CD14-positive monocyte (primary cell): ENCODE results near the gene GTF2H1. TPM values are rescaled to one million over a fixed set of nuclear protein-coding genes. Genes with fewer than 3 reads are reported as not detected.
A peak's percentile ranks its signal among the peaks of the same experiment; 100 is the strongest.

Source experiments
- DNase-seq, 3 donors: peaks; one replicate each; pipeline ENCODE4 v3.0.0-alpha.2; 2011 to 2022
- H2AFZ ChIP-seq: 2 replicates; pipeline ENCODE4 v1.6.0; 2012; ENCODE audit warnings: mild to moderate bottlenecking, low read depth, low read length, inconsistent platforms; ENCODE audit not compliant: insufficient read depth, poor library complexity, severe bottlenecking
- H3K27ac ChIP-seq, 2 donors: 1 replicate in 1 of 2; 2 replicates in 1 of 2; pipeline ENCODE4 v1.5.1; 2012 to 2013; ENCODE audit warnings: low read length in 2 of 2, control low read depth in 1 of 2, inconsistent platforms in 1 of 2, low read depth in 1 of 2, mild to moderate bottlenecking in 1 of 2
- H3K27me3 ChIP-seq, 2 donors: one replicate each; pipeline versions ENCODE4 v1.6.0 to v1.6.1; 2011 to 2013; ENCODE audit warnings: low read length in 2 of 2; ENCODE audit not compliant: control insufficient read depth in 2 of 2, insufficient read depth in 2 of 2
- H3K36me3 ChIP-seq, 2 donors: replicated peaks in 1 of 2; 1 replicate in 1 of 2; 2 replicates in 1 of 2; pipeline versions ENCODE4 v1.5.1 to v1.6.1; 2012 to 2013; ENCODE audit warnings: low read length in 2 of 2, control low read depth in 1 of 2, inconsistent platforms in 1 of 2, mild to moderate bottlenecking in 1 of 2; ENCODE audit not compliant: insufficient read depth in 2 of 2, control insufficient read depth in 1 of 2
- H3K4me1 ChIP-seq, 2 donors: 1 replicate in 1 of 2; 2 replicates in 1 of 2; pipeline versions ENCODE4 v1.5.1 to v1.6.1; 2012 to 2013; ENCODE audit warnings: low read length in 2 of 2, control low read depth in 1 of 2, inconsistent platforms in 1 of 2, mild to moderate bottlenecking in 1 of 2, moderate library complexity in 1 of 2; ENCODE audit not compliant: insufficient read depth in 2 of 2, control insufficient read depth in 1 of 2
- H3K4me2 ChIP-seq: replicated peaks from 2 replicates; pipeline ENCODE3; 2012; ENCODE audit warnings: low read length, moderate library complexity, mild to moderate bottlenecking; ENCODE audit not compliant: poor library complexity, severe bottlenecking; ENCODE audit errors: extremely low read depth
- H3K4me3 ChIP-seq, 3 experiments: fragments of 200-600 bp in 1 of 3; sonication (generic) in 1 of 3; replicated peaks in 1 of 3; 1 replicate in 2 of 3; 2 replicates in 1 of 3; pipeline ENCODE4 v1.5.1; 2011 to 2013; ENCODE audit warnings: low read length in 3 of 3, mild to moderate bottlenecking in 3 of 3, control low read depth in 2 of 3, low read depth in 2 of 3, inconsistent platforms in 1 of 3, moderate library complexity in 1 of 3
- H3K79me2 ChIP-seq: 2 replicates; pipeline ENCODE4 v1.6.0; 2012; ENCODE audit warnings: mild to moderate bottlenecking, control low read depth, inconsistent platforms, low read length, moderate library complexity; ENCODE audit not compliant: insufficient read depth
- H3K9ac ChIP-seq: 2 replicates; pipeline ENCODE4 v1.6.0; 2017; ENCODE audit warnings: low read length, mild to moderate bottlenecking; ENCODE audit not compliant: insufficient read depth, poor library complexity, severe bottlenecking
- H3K9me3 ChIP-seq, 2 donors: replicated peaks in 1 of 2; 1 replicate in 1 of 2; 2 replicates in 1 of 2; pipeline versions ENCODE4 v1.5.1 to v1.6.1; 2012 to 2013; ENCODE audit warnings: low read length in 2 of 2, control low read depth in 1 of 2; ENCODE audit not compliant: control insufficient read depth in 1 of 2, insufficient read depth in 1 of 2
- H4K20me1 ChIP-seq: 2 replicates; pipeline ENCODE4 v1.6.0; 2012; ENCODE audit warnings: mild to moderate bottlenecking, low read length, control low read depth, moderate library complexity; ENCODE audit not compliant: insufficient read depth
- H3K27ac Mint-ChIP-seq, 7 donors: one replicate each; pipeline ENCODE4 v1.8.0; 2020; ENCODE audit warnings: mild to moderate bottlenecking in 7 of 7, mixed read lengths in 7 of 7, moderate library complexity in 6 of 7, inconsistent platforms in 2 of 7
- H3K27me3 Mint-ChIP-seq, 3 donors: one replicate each; pipeline ENCODE4 v1.8.0; 2021 to 2022; ENCODE audit warnings: low read depth in 3 of 3, mild to moderate bottlenecking in 3 of 3, mixed read lengths in 3 of 3, moderate library complexity in 3 of 3, inconsistent platforms in 1 of 3
- H3K36me3 Mint-ChIP-seq, 2 donors: one replicate each; pipeline ENCODE4 v1.8.0; 2020; ENCODE audit warnings: mixed read lengths in 2 of 2, inconsistent platforms in 1 of 2, mild to moderate bottlenecking in 1 of 2
- H3K4me1 Mint-ChIP-seq: one replicate; pipeline ENCODE4 v1.8.0; 2020; ENCODE audit warnings: mild to moderate bottlenecking, mixed read lengths
- H3K4me3 Mint-ChIP-seq, 2 donors: one replicate each; pipeline ENCODE4 v1.8.0; 2020; ENCODE audit warnings: mild to moderate bottlenecking in 2 of 2, mixed read lengths in 2 of 2, moderate library complexity in 1 of 2
- H3K9me3 Mint-ChIP-seq, 7 donors: one replicate each; pipeline ENCODE4 v1.8.0; 2020 to 2022; ENCODE audit warnings: mixed read lengths in 7 of 7, mild to moderate bottlenecking in 6 of 7, moderate library complexity in 6 of 7, inconsistent platforms in 2 of 7
- CTCF ChIP-seq: fragments of 200-600 bp; IDR thresholded peaks from one replicate; pipeline ENCODE4 v1.8.0; 2022; ENCODE audit warnings: antibody characterized with exemption, mild to moderate bottlenecking
- WGBS: methylation state at CpG from one replicate; pipeline ENCODE4 v1.1.5; 2013; ENCODE audit warnings: missing lambda C conversion rate; ENCODE audit not compliant: insufficient coverage; 5-methylcytosine and 5-hydroxymethylcytosine counted together
- intact Hi-C, 2 donors: fragments of 100-400 bp; cut with micrococcal nuclease; formaldehyde crosslinking; loops; one replicate each; pipeline versions ENCODE4 v1.15.0 to v1.15.1; 2023
- polyA plus RNA-seq, 3 donors: library from polyadenylated mRNA; depleted of rRNA in 1 of 3; unstranded in 2 of 3; stranded (reverse) in 1 of 3; fragments of 300-500 nt in 2 of 3; fragments of >200 nt in 1 of 3; fragmentation: Illumina TruSeq in 2 of 3; gene quantifications; 1 replicate in 2 of 3; 2 replicates in 1 of 3; pipeline ENCODE4 v1.2.3, GENCODE V29; 2012 to 2021

GTF2H1 gene
- polyA plus RNA-seq, 3 donors = 23.0 to 26.6 (median 26.2) TPM

GRCh38 chr11:18307461-18308139 is 14.8 kb upstream of the GTF2H1 start:
- no CpG with 5 or more reads among the region's 2 CpGs for WGBS
- no peak overlapping the region for H3K4me2 ChIP-seq
- peaks cover 64 to 84% of the 10 kb centered on the region in 2 donors for H3K36me3 Mint-ChIP-seq

GRCh38 chr11:18308242-18308641 is 14.1 kb upstream of the GTF2H1 start:
- Histone ChIP-seq H2AFZ (no peak overlapping the region), H3K4me1 (peaks cover 18 to 28% of the 10 kb centered on the region in 2 donors), H4K20me1 (no peaks in the 10 kb centered on the region), H3K9me3 (no peaks in the 10 kb centered on the region), H3K36me3 (peaks cover 71 to 79% of the 10 kb centered on the region in 2 donors), H3K27me3 (no peaks in the 10 kb centered on the region), H3K4me3 (no peak overlapping the region), H3K9ac (no peak overlapping the region), H3K79me2 (peaks cover 15% of the 10 kb centered on the region), H3K27ac (peak overlapping the region in 1 of 2 donors; percentile 21), H3K4me2 (no peak overlapping the region)
- no peak for TF ChIP-seq CTCF
- peaks cover 18% of the 10 kb centered on the region for H3K4me1 Mint-ChIP-seq
- peaks cover 0 to 2% (median 0%) of the 10 kb centered on the region in 7 donors for H3K9me3 Mint-ChIP-seq
- H3K36me3 Mint-ChIP-seq = peaks cover 62 to 78% of the 10 kb centered on the region in 2 donors
- no peak overlapping the region for H3K4me3 Mint-ChIP-seq
- H3K27me3 Mint-ChIP-seq = no peaks in the 10 kb centered on the region
- DNase-seq = no peak
- 100% methylated on average over 2 of the region's 2 CpGs for WGBS
- intact Hi-C loops = no loop called here
- peak overlapping the region in 2 of 7 donors; percentile 10 to 60 for H3K27ac Mint-ChIP-seq

More at GRCh38 chr11:18307461-18308139, 14.8 kb upstream of the GTF2H1 start:
- Histone ChIP-seq H3K4me3 (no peak overlapping the region), H2AFZ (no peak overlapping the region), H3K36me3 (peaks cover 76 to 84% of the 10 kb centered on the region in 2 donors), H3K9ac (no peak overlapping the region), H3K27me3 (no peaks in the 10 kb centered on the region), H3K4me1 (peaks cover 17 to 22% of the 10 kb centered on the region in 2 donors), H4K20me1 (no peaks in the 10 kb centered on the region), H3K9me3 (no peaks in the 10 kb centered on the region), H3K79me2 (peaks cover 10% of the 10 kb centered on the region), H3K27ac (no peak overlapping the region)
- no peak overlapping the region for H3K27ac Mint-ChIP-seq
- peaks cover 0 to 2% (median 0%) of the 10 kb centered on the region in 7 donors for H3K9me3 Mint-ChIP-seq
- H3K4me3 Mint-ChIP-seq = no peak overlapping the region
- H3K27me3 Mint-ChIP-seq = no peaks in the 10 kb centered on the region
- no peak for DNase-seq
- H3K4me1 Mint-ChIP-seq = peaks cover 12% of the 10 kb centered on the region
- intact Hi-C loops = no loop called here
- TF ChIP-seq CTCF = no peak
